ENCODE data around the gene RETREG2.

Gene RETREG2

GRCh38 chr2:219171231-219171651 is 6.8 kb upstream of the RETREG2 start:
- peak; percentile 51 for DNase-seq

DNA sequence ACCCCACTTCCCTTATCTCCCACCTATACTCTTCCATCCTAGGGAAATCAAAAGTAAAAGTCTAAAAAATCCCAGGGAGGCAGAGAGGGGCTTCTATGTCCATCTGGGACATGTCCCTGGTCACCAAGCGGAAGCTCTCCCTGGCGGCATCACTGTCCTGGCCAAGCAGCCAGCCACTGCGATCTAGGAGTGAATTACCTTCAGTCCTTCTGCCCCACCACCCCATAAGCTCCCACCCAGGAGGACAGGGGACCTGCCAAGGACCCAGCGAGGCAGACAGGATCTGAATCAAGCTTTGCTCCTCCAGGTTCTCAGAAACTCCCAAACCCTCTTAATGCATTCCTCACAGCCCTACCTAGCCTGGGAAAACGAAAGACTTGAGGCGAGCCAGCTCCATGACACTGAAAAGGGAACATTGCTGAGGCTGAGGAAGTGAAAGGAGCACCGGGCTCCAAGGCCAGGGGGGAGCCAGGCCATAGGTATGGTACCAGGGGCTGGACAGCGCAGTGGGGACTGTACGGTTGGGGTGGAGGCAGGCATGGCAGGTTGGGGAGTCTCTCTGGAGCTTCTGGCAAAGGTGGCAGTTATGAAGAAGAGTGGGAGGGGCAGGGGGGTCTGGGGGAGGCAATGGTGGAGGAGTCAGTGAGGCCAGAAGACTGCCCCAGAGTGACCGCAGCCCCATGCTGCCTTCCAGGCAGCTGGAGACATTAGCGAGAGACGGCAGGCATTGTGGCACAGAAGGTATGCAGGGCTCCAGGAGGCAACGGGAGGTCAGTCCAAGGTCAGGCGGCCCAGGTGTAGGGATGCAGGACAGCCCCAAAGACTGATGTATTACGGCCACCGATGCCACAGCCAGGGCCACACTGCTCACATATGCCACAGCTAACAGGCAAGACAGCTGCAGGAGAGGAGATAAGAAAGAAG is 5.6 kb upstream of the RETREG2 start:
- no peak for DNase-seq

GRCh38 chr2:219173176-219173575 is 4.9 kb upstream of the RETREG2 start:
- no peak for DNase-seq

DNA sequence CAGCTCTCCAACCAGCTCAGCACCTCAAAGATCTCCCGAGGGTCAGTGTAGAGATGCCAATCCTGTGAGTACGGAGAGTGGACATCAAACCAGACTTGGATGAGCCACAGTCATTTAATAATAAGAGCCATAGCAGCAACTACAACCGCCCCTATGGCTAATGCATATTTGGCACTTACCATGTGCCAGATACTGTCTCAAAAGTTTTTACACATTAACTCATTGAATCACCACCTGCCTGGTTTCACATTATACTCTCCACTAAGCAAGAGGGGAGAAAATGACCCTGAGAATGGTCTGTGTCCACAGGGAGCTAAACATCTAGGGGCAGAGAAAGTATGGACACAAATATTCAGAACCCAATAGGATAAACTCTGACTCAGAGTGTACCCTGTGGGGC is 3.9 kb upstream of the RETREG2 start:
- no peak for DNase-seq

- no peak for DNase-seq
These were observed 3.3 kb upstream of the RETREG2 start for GRCh38 chr2:219174801-219175200.

- no peak for DNase-seq
These were observed 2.6 kb upstream of the RETREG2 start for GRCh38 chr2:219175486-219175885.

- no peak for DNase-seq
These were observed 1.9 kb upstream of the RETREG2 start for GRCh38 chr2:219175928-219176817.

DNA sequence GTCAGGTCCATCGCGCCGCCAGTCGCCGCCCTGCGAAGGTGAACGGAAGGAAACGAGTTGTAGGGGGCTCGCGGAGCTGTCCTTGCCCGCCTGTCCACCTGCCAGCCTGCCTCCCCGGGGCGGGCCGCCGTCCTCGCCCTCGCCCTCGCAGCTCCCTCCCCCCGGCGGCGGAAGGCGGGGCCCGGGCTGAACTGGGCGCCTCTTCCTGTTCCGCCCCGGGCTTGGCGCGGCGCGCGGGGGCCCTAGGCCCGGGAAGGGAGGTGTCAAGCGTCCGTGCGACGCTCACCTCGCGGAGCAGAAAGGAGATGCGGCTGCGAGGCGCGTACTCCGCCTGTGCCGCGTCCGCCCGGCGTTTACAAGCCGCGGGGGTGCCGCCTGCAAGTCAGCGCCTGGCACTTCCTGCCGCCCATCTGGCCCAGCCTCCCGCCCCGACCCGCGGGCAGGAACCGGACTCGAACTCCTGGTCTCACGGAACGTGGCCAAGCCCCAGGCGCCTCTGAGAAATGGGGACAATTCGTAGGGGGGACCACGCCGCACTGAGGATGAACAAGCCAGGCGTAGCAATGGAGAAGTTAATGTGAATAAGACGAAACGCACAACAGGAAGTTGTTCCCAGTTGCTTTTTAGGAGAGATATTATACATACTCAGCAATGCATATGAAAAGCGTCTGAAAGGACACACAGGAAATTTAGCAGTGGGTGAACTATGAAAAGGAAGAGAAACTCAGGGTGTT is 1.1 kb upstream of the RETREG2 start, which contains the start of gene CNPPD1:
Gene CNPPD1 (minus strand): TSS at position 108 of the 734 bp plus-strand sequence. CDS start 97 bp downstream, at position 11.
- DNase-seq, result peak; percentile 94

DNA sequence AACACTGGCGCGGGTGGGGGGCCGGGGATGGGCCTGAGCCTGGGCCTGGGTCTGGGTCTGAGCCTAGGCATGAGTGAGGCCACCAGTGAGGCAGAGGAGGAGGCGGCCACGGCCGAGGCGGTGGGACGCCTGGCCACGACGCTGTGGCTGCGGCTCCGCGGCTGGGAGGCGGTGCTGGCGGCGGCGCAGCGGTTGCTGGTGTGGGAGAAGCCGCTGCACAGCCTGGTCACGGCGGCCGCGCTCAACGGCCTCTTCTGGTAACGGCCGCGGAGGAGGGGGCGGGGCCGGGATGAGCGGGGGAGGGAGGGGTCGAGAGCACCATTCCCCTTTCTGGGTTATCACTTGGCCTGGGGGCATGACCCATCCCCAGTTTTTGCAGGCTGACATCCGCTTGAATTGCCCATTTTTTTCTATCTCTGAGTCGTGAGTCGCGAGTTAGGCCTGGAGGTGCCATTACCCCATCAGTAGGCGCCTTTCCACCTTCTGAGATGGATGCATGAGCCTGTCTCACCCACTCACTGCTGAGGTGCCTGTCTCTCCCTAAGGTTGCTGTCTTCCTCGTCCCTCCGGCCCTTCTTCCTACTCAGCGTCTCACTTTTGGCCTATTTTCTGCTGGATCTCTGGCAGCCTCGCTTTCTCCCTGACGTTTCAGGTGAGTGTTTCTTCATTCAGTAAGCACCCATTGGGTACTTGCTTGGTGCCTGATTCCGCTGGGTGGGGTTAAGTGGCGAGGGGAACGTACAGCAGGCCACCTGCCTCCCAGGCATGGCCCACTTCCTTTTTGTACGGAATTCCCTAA is 501 bp downstream of the RETREG2 start:
- DNase-seq, result peak; percentile 65

DNA sequence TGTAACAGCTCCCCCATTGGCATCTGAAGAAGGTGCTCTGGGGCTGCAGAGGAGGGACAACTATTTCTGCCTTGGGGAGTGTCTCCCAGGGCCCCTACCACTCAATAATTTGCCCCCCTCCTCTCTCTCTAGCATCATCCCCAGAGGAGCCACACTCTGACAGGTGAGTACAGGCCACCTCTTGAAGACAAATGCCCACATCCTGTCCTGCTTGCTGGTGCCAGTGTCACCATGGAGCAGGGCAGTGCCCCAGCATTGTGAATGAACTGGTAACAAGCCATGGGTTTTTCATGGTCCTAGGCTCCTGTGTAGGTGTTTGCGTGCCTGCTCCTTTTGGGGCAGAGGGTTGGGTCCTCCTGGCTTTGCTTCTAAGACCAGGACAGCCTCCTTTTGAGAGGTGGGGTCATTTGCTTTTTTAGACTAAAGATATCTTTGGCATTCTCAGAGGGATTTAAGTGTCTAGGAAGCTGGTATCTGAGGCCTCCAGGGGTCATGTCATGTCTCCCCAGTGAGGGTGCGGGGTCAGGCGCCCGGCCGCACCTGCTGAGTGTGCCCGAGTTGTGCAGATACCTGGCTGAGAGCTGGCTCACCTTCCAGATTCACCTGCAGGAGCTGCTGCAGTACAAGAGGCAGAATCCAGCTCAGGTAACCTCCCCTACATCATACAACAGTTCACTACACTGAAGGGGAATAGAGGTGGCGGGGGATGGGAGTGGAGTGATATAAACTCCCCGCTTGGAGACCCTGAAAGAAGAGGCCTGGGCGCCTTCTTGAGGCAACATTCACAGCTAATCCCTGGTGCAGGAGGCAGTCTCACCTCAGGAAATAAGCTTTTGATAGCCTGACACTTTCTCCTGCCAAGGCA is 1.8 kb downstream of the RETREG2 start:
- DNase-seq, result no peak

GRCh38 chr2:219180961-219181360 is 2.9 kb downstream of the RETREG2 start:
- no peak for DNase-seq

- no peak for DNase-seq
These were observed 3.5 kb downstream of the RETREG2 start for GRCh38 chr2:219181531-219181930.

DNA sequence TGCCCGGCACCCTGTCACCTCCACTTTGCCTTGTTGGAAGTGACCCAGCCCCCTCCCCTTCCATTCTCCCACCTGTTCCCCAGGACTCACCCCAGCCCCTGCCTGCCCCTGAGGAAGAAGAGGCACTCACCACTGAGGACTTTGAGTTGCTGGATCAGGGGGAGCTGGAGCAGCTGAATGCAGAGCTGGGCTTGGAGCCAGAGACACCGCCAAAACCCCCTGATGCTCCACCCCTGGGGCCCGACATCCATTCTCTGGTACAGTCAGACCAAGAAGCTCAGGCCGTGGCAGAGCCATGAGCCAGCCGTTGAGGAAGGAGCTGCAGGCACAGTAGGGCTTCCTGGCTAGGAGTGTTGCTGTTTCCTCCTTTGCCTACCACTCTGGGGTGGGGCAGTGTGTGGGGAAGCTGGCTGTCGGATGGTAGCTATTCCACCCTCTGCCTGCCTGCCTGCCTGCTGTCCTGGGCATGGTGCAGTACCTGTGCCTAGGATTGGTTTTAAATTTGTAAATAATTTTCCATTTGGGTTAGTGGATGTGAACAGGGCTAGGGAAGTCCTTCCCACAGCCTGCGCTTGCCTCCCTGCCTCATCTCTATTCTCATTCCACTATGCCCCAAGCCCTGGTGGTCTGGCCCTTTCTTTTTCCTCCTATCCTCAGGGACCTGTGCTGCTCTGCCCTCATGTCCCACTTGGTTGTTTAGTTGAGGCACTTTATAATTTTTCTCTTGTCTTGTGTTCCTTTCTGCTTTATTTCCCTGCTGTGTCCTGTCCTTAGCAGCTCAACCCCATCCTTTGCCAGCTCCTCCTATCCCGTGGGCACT is 4.5 kb downstream of the RETREG2 start:
- no peak for DNase-seq

DNA sequence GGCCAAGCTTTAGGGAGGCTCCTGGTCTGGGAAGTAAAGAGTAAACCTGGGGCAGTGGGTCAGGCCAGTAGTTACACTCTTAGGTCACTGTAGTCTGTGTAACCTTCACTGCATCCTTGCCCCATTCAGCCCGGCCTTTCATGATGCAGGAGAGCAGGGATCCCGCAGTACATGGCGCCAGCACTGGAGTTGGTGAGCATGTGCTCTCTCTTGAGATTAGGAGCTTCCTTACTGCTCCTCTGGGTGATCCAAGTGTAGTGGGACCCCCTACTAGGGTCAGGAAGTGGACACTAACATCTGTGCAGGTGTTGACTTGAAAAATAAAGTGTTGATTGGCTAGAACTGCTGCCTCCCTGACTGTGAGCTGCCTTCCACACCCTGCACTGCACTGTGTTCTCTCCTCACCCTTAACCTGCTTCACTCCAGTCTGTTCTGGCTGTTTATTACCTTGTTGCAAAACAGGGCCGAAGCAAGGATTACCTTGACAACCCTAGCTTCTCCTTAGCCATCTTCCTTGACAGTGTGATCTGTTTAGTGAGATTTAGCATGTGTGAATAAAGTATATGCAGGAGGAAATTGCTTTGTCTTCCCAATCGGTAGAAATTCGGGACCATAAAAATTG is 5.2 kb downstream of the RETREG2 start:
- DNase-seq, result no peak

GRCh38 chr2:219184121-219184520 is 6.0 kb downstream of the RETREG2 start:
- no peak for DNase-seq

DNA sequence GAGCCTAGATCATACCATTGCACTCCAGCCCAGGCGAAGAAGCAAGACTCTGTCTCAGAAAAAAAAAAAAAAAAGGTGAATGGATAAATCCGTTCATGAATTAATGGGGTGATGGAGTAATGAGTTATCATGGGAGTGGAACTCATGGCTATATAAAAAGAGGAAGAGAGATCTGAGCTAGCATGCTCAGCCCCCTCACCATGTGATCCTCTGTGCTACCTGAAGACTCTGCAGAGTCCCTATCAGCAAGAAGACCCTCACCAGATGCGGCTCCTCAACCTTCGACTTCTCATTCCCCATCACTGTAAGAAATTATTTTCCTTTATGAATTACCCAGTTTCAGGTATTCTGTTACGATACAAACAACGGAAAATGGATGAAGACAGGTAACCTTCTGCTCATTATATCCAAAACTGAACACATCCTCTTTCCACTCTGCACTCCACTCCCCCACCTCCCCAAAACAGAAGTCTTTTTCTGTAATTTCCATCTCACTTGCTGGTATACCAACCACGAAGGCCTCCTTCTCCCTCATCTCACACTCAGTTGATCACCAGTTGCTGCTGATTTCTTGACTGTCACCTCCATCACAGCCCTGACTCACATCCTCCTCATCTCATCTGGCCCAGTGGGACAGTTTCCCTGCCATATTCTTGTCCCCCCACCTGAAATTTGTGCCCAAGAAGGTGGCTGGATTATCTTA is 8.8 kb downstream of the RETREG2 start:
- DNase-seq, result no peak

DNA sequence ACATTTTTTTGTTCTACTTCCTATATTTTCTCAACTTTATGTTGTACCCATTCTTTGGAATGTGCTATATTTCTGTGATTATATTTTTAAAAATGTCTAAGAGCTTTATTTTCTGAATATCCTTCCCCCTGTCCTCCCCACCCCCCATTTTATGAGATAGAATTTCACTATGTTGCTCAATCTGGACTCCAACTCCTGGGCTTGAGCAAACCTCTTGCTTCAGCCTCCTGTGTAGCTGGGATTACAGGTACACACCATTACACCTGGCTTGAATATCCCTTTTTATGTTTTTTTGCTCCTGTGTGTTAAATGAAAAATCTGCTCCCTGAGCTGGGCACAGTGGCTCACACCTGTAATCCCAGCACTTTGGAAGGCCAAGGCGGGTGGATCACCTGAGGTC is 19.3 kb downstream of the RETREG2 start:
- DNase-seq, result no peak

GRCh38 chr2:219198974-219199373 is 20.9 kb downstream of the RETREG2 start:
- no peak for DNase-seq
